ENCODE measurements around the gene PPP6R2. TPM values are rescaled to one million over a fixed set of nuclear protein-coding genes. Genes with fewer than 3 reads are reported as not detected.
"Not testable (repeated sequence)": the region's sequence is repeated elsewhere in the genome, so short reads cannot be mapped to it uniquely, and the experiment has no call there.

The PPP6R2 gene
- polyA plus RNA-seq, 1 experiment: 46.4 TPM

DNA sequence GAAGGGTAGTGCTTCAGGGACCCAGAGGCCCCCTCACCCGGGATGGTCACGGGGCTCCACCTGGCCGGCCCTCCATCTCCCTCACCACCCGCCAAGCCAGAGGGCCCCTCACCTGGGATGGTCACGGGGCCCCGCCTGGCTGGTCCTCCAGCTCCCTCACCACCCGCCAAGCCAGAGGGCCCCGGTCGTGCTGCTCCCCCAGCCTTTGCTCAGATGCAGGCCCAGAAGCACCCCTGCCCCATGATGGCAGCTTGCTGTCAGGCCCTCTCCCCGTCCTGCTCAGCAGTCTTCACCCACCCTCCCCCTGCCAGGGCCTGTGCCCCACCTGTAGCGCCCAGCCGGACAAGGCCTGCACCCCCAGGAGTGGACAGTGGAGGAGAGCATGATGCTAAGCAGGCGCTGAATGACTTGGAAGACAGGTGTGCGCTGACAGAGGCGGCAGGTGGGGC, 23.6 kb upstream of the PPP6R2 start:
- DNase-seq (ENCODE audit: low read depth): no peak
- H3K36me3 ChIP-seq (ENCODE audit: control insufficient read depth, insufficient read depth, low read length): no peaks in the 10 kb centered on the region
- H3K27me3 ChIP-seq (ENCODE audit: control insufficient read depth, insufficient read depth, low read length): no peaks in the 10 kb centered on the region
- no peak overlapping the region for H3K4me3 ChIP-seq (ENCODE audit: low read depth, low read length)
- CTCF ChIA-PET: interaction anchor here (1.2 to 1.5 kb wide), 2 partner anchors 9 to 67 kb away, joined by 4 to 5 read pairs; no protein-coding TSS in a partner anchor
- POLR2A ChIA-PET: no interaction called here
- TF ChIP-seq, protein P1, sequence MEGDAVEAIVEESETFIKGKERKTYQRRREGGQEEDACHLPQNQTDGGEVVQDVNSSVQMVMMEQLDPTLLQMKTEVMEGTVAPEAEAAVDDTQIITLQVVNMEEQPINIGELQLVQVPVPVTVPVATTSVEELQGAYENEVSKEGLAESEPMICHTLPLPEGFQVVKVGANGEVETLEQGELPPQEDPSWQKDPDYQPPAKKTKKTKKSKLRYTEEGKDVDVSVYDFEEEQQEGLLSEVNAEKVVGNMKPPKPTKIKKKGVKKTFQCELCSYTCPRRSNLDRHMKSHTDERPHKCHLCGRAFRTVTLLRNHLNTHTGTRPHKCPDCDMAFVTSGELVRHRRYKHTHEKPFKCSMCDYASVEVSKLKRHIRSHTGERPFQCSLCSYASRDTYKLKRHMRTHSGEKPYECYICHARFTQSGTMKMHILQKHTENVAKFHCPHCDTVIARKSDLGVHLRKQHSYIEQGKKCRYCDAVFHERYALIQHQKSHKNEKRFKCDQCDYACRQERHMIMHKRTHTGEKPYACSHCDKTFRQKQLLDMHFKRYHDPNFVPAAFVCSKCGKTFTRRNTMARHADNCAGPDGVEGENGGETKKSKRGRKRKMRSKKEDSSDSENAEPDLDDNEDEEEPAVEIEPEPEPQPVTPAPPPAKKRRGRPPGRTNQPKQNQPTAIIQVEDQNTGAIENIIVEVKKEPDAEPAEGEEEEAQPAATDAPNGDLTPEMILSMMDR (IDR thresholded peaks at IDR 0.05; ENCODE audit: insufficient read depth, low read depth, low read length): no peak

DNA sequence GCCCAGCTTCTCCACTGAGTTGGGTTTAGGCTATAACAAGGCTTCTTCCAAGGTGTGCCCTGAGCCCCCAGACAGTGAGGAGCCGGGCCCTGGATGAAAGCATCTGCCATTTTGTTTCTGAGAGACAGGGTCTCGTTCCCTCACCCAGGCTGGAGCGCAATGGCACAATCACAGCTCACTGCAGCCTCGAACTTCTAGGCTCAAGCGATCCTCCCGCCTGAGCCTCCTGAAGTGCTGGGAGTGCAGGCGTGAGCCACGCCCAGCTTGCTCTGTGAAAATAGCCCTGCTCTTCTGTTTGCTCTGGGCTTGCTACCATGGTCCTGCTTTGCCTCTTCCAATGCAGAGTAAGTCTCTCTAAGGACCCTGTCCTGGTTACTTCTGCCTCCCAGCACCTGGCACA, 23.0 kb upstream of the PPP6R2 start:
- no peak for DNase-seq (ENCODE audit: low read depth)
- Histone ChIP-seq H3K27me3 (ENCODE audit: control insufficient read depth, insufficient read depth, low read length) (no peaks in the 10 kb centered on the region), H3K36me3 (ENCODE audit: control insufficient read depth, insufficient read depth, low read length) (no peaks in the 10 kb centered on the region), H3K4me3 (ENCODE audit: low read depth, low read length) (no peak overlapping the region)
- ChIA-PET CTCF (interaction anchor here (1.3 to 2.2 kb wide), 4 partner anchors 10 to 68 kb away, joined by 3 to 8 read pairs (median 4); no protein-coding TSS in a partner anchor), POLR2A (no interaction called here)
- TF ChIP-seq, protein P1 (IDR thresholded peaks at IDR 0.05; ENCODE audit: insufficient read depth, low read depth, low read length): no peak

- H3K36me3 ChIP-seq (ENCODE audit: control insufficient read depth, insufficient read depth, low read length): no peaks in the 10 kb centered on the region
- ChIA-PET CTCF (interaction anchor here (1.3 to 2.2 kb wide), 5 partner anchors 11 to 80 kb away, joined by 3 to 8 read pairs (median 5); no protein-coding TSS in a partner anchor), POLR2A (no interaction called here)
- TF ChIP-seq, protein P1 (IDR thresholded peaks at IDR 0.05; ENCODE audit: insufficient read depth, low read depth, low read length): no peak
- DNase-seq (ENCODE audit: low read depth): no peak
- no peak overlapping the region for H3K4me3 ChIP-seq (ENCODE audit: low read depth, low read length)
- no peaks in the 10 kb centered on the region for H3K27me3 ChIP-seq (ENCODE audit: control insufficient read depth, insufficient read depth, low read length)
These were observed 22.3 kb upstream of the PPP6R2 start for GRCh38 chr22:50320671-50321325.

GRCh38 chr22:50322382-50323104, 20.6 kb upstream of the PPP6R2 start:
- ChIA-PET POLR2A (interaction anchor here (0.6 kb wide), 1 partner anchor 52 kb away, joined by 3 read pairs; no protein-coding TSS in a partner anchor), CTCF (interaction anchor here (0.9 to 2.2 kb wide), 6 partner anchors 45 to 82 kb away, joined by 3 to 8 read pairs (median 4); partner anchors contain the start of gene HDAC10)
- not testable (repeated sequence) for H3K27me3 ChIP-seq (ENCODE audit: control insufficient read depth, insufficient read depth, low read length); DNase-seq (ENCODE audit: low read depth); H3K4me3 ChIP-seq (ENCODE audit: low read depth, low read length); H3K36me3 ChIP-seq (ENCODE audit: control insufficient read depth, insufficient read depth, low read length)

DNA sequence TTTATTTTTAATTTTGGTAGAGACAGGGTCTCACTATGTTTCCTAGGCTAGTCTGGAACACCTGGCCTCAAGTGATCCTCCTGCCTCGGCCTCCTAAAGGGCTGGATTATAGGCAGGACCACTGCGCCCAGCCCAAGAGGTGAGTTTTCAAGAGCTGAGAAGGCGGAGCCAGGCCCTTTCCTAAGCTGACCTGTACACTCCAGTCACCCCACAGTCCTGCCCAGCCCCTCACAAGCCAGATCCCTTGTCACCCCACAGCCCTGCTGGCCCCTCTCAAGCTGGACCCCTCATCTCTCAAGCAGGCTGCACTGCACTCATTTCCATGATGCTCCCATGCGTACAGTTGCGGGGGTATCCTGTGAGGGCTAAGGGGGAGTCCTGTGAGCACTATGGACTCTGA, 19.2 kb upstream of the PPP6R2 start:
- TF ChIP-seq, protein P1 (IDR thresholded peaks at IDR 0.05; ENCODE audit: insufficient read depth, low read depth, low read length): no peak
- no peaks in the 10 kb centered on the region for H3K36me3 ChIP-seq (ENCODE audit: control insufficient read depth, insufficient read depth, low read length)
- H3K27me3 ChIP-seq (ENCODE audit: control insufficient read depth, insufficient read depth, low read length): no peaks in the 10 kb centered on the region
- DNase-seq (ENCODE audit: low read depth): no peak
- ChIA-PET CTCF (interaction anchor here (0.9 to 4.3 kb wide), 7 partner anchors 8 to 82 kb away, joined by 3 to 23 read pairs (median 4); no protein-coding TSS in a partner anchor), POLR2A (no interaction called here)
- no peak overlapping the region for H3K4me3 ChIP-seq (ENCODE audit: low read depth, low read length)

All from BJ (cell line).